Activated CD4-positive, alpha-beta T cell treated with anti-CD3 and anti-CD28 coated beads for 24 hours (primary cell): Measurements from ENCODE around the gene TNFAIP2.
"Not testable (repeated sequence)": the region's sequence is repeated elsewhere in the genome, so short reads cannot be mapped to it uniquely, and the experiment has no call there.

Source experiments
- DNase-seq, 2 donors: peaks; one replicate each; pipeline ENCODE4 v3.0.0-alpha.2; 2020; ENCODE audit warnings: low read depth in 2 of 2

Gene TNFAIP2

DNA sequence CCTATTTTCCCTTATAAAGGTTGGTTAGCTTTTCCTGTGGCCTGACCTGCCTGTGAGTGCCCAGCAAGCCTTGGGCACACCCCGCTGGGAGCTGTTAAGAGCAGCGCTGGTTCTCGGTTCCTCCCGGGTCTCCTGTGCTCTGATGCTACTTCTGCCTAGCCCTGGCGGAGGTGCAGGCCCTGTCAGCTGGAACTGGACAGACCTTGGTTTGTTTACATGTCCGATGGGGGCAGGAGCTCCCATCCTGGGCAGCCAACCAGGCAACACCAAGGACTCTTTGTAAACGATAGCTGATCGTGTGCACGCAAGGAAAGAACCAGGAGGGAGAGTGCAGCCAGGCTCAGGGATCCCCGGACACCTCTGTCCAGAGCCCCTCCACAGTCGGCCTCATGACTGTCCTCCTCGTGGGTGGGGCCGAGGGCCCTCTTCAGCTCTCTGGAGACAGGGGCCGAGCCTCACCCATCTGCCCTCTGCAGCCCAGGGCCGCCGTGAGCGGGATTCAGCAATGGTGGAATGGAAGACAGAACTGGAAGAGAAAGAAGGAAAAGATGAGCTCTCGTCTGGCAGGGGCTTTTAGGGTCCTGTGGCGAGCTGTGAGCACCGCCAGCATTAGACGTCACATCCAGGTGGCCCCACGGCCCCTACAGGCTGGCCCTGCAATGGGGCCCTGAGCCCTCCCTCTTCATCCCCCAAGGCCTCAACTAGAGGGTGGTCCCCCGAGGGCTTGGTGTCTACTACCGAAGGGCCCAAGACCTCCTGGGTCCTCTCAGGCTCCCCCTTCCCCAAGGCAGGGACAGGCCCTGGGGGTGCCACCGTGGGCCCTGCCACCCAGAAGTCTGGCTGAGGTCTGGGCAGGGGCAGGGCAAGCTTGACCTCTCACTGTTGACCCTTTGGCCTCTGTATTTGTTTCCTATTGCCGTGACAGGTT, 12.3 kb downstream of the TNFAIP2 start:
- no peak for DNase-seq

DNA sequence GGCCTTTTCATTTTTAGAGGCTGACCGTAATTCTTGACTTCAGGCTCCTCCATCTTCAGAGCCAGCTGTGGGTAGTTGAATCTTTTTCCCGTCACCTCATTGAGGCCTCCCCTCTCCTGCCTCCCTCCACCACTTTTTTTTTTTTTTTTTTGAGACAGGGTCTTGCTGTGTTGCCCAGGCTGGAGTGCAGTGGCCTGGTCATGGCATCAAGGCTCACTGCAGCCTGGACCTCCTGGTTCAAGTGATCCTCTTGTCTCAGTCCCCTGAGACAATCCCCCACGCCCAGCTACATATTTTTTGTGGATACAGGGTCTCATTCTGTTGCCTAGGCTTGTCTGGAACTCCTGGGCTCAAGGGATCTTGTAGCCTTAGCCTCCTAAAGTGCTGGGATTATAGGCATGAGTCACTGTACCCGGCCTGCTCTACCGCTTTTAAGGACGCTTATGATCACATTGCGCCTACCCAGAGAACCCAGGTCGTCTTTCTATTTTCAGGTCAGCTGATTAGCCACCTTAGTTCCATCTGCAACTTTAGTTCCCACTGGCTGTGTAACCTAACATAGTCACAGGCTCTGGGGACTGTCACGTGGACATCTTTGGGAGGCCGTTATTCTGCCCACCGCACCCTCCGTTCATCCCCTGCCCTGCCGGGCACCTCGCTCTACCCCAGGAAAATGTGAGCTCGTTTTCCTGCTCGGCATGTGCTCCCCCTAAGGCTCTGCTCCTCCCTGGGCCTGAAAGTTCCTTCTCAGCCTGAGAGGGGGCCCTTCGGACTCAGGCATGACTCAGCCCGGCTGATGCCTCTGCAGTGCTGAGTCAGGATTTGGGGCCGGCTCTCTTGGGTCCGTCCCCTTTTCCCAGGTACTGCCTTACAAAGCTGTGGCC, 13.4 kb downstream of the TNFAIP2 start:
- DNase-seq = no peak

DNA sequence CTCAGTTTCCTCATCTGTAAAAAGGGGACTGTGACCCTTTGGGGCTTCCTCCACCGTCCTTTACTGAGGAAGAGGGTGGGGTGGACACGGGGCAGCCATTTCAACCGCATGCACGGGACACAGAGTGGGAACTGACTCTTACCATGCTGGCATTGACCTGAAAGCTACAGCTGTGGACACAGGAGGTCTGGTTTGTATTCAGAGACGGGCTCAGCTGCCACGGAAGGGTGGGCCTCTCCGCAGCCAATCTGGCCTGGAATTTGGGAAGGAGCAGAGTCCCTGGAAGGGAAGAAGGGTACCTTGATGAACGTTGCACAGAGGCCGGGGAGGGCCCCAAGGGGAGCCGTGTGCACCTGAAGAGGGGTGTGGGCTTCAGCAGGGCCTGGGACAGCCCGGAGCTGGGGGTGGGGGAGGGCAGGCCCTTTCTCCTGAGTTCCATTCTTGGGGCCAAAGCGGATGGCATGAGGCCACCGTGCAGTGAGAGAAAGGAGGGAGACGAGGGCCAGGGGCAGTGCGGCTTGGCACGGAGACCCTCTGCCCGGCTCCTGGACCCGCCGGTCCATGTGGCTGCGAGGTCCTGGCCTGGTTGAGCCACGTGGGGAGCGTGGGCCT, 14.5 kb downstream of the TNFAIP2 start:
- DNase-seq = no peak

DNA sequence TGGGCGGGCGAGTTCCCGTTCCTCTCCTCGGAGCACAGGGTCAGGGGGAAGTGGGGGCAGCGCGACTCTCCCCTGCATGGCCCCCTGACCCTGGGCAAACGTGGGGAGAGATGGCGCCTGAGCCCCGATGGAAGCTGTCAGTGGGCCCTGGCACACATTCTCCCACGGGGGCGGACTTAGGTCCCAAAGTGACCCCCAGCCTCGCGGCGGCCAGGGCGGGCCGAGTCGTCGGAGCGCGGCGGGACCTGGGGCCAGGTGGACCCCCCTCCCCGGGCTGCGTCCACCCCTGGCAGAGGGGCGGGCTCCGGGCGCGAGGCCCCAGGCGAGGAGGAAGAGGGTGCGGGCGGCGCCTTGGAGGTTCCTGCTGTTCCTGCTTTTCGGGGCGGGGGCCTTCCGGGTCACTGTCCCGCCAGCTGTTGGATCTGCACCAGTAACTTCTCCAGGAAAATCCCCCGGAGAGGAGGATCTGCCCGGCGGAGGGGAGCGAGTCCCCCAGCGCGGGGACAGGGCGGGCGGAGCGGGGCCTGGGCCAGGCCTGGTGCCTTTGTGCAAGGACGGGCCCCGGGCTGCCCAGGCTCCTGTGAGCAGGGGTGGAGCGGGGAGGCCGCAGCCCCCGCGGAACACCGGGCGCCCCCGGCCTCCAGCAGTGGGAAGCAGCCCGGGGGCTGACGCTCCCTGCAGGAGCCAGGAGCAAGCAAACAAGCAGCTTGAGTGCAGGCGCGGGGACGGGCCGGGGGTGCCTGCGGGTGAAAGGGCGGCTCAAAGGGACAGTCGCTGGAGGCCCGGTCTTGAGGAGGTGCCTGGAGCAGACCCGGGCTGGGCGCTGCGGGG, 15.3 kb downstream of the TNFAIP2 start:
- no peak for DNase-seq

DNA sequence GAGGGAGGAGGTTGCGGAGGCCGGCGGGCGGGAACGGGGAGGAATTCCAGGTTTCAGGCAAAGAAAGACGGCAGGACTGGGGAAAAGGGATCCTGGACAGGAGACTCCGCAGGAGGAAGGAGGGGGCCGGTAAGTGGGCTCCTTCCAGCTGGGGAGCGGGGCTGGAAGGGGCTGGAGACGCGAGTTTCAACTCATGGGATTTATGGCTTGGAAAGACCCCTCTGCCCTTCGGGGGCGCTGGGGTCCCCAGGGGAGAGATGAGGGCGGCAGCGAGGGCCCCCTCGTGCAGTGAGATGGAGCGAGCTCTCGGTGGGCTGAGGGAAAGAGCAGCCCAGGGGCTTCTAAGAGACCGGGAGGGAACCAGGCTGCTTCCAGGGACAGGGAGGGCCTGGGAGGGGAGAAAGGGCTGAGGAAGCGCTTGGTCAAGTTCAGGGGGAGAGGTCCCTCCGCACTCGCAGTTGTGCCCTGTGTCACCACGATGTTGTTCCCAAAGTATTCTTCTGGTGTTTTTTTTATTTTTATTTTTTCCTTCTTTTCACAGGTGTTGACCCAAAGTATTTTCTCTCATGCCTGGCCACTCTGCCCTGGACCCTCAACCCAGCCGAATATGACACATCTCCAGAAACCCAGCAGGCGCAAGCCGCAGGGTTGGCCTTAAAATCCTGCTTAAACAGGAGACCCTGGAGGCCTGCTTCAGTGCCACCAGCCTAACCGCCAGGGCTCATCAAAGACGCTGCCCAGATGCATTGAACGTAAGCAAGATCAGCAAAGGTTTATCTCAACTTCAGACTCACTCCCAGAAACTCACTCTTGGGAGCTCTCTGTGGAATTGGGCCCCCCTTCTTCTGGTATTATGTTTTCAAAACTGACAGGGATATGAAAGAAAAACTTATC, 16.1 kb downstream of the TNFAIP2 start:
- DNase-seq = no peak

DNA sequence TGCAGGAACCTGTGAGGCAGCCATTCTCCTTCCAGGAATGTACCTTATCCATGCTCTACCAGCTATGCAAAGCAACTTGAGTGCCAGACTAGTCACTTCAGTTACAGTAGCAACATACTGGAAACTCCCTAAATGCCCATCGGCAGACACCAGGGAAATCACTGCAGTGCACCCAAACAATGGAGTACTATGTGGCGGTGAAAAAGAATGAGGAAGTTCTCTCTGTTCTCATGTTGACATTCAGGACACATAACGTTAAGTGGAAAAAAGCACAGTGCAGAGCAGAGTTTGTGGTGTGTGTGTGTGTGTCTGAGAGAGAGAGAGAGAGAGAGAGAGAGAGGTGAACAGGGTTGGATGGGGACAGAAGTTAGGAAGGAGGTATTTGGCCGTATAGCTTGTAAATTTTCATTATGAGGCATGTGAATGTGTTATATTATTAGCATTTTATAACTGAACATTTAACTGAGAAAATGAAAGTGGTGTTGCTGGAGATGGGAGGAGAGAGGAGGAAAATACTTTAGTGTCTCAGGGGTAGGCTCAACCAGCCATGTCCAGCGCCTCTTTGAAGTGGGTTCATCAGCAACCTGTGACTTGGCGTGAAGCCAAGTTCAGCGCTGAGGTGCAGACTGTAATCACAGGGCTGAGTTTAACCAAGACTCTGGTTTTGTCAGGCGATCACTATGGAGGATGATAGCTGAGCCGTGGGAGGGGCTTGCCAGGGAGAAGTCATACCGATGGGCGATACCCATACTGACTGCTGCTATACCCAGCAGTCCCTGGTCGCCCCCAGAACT, 17.3 kb downstream of the TNFAIP2 start:
- no peak for DNase-seq

DNA sequence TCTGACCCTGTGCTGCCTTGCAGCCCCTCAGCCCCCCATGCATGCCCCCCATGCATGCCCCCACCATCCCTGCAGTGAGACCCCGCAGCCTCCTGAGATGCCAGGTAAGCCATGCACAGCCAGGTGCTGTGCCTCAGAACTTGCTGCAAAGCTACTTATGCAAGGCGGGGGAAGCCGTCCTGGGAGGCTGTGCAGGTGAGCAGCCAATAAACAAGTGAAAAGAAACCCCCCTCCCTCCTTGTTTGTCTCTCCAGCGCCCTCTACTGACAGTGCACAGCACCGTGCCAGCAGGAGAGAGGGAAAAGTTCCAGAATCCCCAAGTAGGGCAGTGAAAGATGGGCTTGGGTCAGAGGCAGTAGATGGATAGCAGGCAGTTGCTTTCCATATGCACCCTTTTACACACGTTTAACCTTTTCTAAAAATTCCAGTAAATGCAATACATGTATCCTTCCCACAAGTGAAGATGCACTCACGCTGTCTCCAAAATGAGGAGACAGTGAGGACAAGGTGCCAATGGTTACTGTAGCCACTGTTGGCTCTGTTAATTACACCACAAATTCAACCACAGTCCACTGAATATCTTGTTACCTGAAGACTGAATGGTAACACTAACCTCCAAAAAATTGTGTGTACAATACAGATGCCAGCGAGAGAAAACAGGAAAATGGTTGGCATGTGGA, 18.0 kb downstream of the TNFAIP2 start:
- peak in 1 of 2 donors; percentile 14 for DNase-seq

DNA sequence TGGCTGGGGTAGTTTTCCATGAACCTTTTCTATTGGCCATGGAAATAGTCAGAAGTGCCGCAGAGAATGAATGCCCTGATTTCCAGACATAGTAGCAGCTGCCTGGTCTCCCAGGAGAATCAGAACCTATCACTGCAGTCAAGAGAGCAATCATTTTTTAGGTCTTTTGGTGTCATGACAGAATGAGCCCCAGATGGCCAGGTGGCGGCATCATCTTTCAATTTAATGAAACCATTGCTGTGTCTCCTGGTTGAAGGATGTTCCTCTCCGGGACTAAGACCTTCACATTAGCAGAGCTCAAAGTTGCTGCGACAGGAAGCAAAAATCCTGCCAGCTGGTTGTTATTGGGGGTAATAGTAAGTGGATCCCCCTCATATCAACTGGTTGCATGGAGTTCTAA, 18.8 kb downstream of the TNFAIP2 start:
- DNase-seq = no peak

DNA sequence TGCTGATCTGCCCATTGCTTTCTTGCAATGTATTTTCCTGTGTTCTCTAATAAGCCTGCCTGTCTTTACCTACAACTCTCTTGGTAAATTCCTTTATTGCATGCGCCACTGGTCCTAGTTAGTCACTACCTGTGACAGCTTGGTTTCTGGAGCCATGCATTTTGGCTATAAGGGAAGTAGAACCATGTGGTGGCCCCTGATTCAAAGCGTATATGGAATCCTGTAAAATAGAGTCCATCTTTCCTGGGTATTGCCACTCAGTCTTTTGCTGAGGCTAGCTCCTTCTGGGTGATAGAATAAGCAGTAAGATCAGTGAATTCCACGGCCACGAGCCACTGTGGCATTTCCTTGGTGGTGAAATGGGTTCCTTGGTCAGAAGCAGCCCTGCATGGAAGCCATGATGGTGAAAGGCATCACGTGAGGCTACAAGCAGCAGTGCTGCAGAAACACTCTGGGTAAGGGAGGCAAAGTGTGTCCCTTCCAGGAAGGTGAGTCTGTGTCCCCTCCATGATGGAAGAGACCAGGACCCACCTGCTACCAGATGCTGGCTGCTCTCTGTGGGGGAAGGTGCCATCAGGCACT, 19.6 kb downstream of the TNFAIP2 start:
- no peak for DNase-seq

DNA sequence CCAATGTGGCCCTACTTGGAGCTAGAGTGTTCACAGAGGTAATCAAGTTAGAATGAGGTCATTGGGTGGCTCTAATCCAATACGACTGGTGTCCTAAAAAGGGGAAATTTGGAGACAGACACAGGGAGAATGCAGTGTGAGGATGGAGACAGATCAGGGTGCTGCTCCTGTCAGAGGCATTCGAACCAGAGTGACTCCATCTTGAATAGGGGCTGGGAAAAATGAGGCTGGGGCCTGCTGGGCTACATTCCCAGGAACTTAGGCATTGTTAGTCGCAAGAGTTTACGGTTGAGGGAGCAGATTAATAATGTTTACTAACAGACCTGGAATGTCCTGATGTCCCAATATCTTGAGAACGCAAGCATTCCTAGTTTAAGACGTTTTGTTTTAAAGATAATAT, 20.2 kb downstream of the TNFAIP2 start:
- DNase-seq = no peak

DNA sequence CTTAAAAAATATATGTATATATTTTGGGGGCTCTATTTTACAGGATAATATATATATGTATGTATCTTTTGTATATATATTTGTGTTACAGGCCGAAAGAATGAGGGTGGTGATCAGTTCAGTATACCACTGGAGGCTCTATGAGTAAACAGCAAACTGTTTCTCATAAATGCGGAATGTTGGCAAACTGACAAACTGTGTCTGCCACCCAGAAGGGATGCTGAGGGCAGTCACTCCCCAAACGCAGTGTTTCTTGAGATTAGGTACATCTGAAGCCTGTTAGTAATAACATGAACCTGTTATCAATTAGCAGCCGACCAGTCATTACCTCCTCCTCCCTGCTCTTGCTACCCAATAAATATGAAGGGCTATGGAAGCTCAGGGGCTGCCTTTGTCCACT, 20.8 kb downstream of the TNFAIP2 start:
- DNase-seq = no peak

DNA sequence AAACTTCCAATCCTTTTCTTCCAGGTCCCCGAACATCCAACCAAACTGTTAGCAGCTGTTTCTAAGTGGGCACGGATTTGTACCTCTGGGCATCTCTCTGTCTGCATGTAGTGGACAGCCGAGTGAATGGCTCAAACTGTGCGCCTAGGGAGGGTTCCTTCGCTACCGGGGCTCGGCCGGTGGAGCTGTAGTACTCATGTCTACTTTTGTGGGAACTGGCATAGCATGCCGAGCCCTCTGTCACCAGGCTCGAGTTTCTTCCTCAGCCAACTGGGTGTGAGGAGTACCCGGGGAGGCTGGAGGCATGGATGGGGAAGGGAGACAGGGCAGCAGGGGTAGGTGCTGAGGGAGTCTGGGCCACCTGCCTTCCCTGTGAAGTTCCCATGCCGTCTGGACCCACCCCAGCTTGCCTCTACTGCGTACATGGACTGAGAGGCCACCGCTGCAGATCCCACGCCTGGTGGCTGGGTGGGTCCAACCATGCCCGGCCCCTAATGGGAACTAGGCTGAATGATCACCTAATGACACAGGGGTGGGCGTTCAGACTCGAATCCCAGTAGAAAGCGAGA, 23.0 kb downstream of the TNFAIP2 start:
- no peak for DNase-seq

DNA sequence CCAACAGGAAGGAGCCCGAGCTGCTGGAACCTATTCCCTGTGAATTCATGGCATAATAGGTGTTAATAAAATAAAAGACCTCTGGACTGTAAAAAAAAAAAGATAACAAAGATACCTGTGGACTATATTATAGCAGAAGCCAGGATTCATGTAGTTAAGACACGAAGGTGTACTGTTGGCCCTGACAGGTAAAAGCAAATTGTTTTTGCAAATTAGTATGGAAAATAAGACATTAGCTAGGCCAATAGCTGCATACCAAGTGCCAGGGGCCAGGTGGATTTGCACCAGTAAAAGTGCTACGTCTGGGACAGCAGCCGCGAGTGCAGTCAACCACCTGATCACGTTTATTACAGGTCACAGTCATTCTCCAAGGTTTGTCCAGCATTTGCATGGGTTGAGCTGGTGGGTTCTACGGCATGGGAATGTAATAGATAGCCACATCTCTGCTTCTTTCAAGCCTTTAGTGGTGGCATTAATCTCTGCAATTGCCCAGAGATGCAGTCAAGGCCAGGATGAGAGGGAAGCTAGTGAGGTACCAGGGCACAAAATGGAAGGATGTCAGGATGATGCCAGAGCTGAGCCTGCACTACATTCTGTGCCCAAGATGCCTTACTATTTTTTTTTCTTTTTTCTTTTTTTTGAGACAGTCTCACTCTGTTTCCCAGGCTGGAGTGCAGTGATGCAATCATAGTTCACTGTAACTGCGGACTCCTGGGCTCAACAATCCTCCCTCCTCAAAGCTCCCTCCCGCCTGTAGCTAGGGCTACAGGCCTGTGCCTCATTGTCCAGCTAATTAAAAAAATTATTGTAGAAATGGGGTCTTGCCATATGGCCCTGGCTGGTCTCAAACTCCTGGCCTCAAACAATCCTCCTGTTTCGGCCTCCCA, 26.3 kb downstream of the TNFAIP2 start:
- no peak for DNase-seq

DNA sequence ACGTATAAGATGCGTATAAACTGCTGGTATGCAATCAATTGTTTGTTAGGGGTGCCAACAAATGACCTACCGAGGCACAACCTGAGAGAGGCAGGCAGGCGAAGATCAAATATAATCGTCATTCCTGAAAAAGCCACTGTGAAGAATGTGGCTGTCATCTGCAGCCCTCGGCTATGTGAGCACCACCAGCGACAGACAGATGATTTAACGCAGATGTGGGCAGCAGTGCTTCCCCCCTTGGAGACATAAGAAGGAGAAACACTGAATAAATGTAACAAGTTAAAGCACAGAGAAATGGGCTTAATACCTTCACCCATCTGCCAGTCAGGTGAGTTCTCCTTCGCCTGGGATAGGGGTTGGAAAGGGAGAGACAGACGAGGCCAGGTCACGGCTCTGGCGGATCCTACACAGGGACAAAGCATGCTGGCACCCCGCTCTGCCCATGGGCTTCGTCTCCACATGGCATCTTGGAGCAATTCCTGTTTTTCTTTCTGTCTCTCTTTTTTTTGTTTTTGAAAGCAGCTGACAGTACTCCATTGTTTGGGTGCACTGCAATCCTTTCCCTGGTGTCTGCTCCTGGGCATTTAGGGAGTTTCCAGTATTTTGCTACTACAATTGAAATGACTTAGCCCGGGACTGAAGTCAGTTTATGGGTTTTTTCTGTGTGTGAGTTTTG, 28.1 kb downstream of the TNFAIP2 start:
- no peak for DNase-seq

DNA sequence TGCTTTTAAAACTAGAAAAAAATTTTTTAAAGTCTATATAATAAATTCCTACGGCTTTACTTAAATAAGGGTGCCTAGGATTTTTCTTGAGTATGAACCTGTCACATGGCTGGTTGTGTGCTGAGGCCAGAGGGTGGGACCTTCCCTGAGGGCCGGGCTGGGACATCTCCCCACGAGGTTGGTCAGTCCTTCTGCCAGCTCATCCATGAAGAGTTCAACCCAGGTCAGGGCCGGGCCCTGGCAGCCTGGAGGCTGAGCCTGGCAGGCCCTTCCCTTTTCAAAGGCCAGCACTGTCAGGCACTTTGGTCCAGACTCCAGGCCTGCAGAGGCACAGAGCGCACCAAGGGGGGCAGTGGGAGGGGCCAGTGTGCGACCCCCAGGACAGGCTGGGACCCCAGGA, 31.7 kb downstream of the TNFAIP2 start:
- DNase-seq = no peak

DNA sequence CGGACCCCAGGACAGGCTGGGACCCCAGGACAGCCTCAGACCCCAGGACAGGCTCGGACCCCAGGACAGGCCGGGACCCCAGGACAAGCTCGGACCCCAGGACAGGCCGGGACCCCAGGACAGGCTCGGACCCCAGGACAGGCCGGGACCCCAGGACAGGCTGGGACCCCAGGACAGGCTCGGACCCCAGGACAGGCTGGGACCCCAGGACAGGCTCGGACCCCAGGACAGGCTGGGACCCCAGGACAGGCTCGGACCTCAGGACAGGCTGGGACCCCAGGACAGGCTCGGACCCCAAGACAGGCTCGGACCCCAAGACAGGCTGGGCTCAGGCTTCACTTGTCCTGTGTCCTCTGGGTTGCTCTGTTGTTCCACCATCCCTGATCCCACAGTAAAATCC, 32.2 kb downstream of the TNFAIP2 start:
- DNase-seq = not testable (repeated sequence)
